H1 (cell line): Measurements from ENCODE around the gene OSBPL3. TPM values are rescaled to one million over a fixed set of nuclear protein-coding genes. Genes with fewer than 3 reads are reported as not detected.

Experiments used
- CTCF ChIA-PET: fragments of 300-600 bp; sonication (Branson Sonifier 250); formaldehyde crosslinking; loops from one replicate; lab custom pipeline; 2021; ENCODE audit not compliant: partially characterized antibody; lab: Charles Lee
- POLR2A ChIA-PET: fragments of 300-600 bp; sonication (Branson Sonifier 250); formaldehyde crosslinking; loops from one replicate; lab custom pipeline; 2021; ENCODE audit warnings: inconsistent platforms; ENCODE audit not compliant: partially characterized antibody; lab: Charles Lee
- DNase-seq, 2 experiments: peaks; one replicate each; pipeline versions ENCODE4 v3.0.0 to v3.0.0-alpha.2; 2010 to 2022; ENCODE audit warnings: low spot score in 2 of 2, low read depth in 1 of 2, mixed read lengths in 1 of 2
- FAIRE-seq: peaks from 2 replicates; lab custom pipeline; 2011; peaks lifted over from hg19 to GRCh38; lab: Jason Lieb, UNC
- H2AFZ ChIP-seq: 2 replicates; pipeline ENCODE4 v1.8.1; 2012; ENCODE audit warnings: low read length, inconsistent platforms
- H2AK5ac ChIP-seq: 2 replicates; pipeline ENCODE4 v1.6.1; 2013; ENCODE audit warnings: low read depth, low read length
- H2BK120ac ChIP-seq: replicated peaks from 2 replicates; pipeline ENCODE3; 2013; ENCODE audit warnings: low read depth, low read length, inconsistent platforms
- H2BK12ac ChIP-seq: 2 replicates; pipeline ENCODE4 v1.6.1; 2013; ENCODE audit warnings: low read depth, low read length
- H2BK15ac ChIP-seq: 2 replicates; pipeline ENCODE4 v1.6.1; 2013; ENCODE audit warnings: low read length
- H2BK20ac ChIP-seq: 2 replicates; pipeline ENCODE4 v1.6.1; 2013; ENCODE audit warnings: low read length
- H2BK5ac ChIP-seq: 2 replicates; pipeline ENCODE4 v1.6.1; 2013; ENCODE audit warnings: low read depth, low read length
- H3K14ac ChIP-seq: 2 replicates; pipeline ENCODE4 v1.6.1; 2013; ENCODE audit warnings: inconsistent platforms; ENCODE audit not compliant: insufficient read length
- H3K18ac ChIP-seq: 2 replicates; pipeline ENCODE4 v1.6.1; 2013; ENCODE audit warnings: low read length; ENCODE audit errors: extremely low read depth
- H3K23ac ChIP-seq: 2 replicates; pipeline ENCODE4 v1.6.1; 2013; ENCODE audit warnings: inconsistent platforms; ENCODE audit not compliant: insufficient read length
- H3K23me2 ChIP-seq: 2 replicates; pipeline ENCODE4 v1.6.1; 2013; ENCODE audit warnings: low read depth, low read length
- H3K27ac ChIP-seq: 2 replicates; pipeline ENCODE4 v1.6.1; 2011; ENCODE audit warnings: low read depth, low read length, inconsistent platforms
- H3K27me3 ChIP-seq, 4 experiments: replicated peaks in 1 of 4; 1 replicate in 1 of 4; 2 replicates in 3 of 4; pipeline versions ENCODE4 v1.6.1 to v1.8.1; 2011 to 2013; ENCODE audit warnings: low read length in 3 of 4, mild to moderate bottlenecking in 3 of 4, inconsistent platforms in 2 of 4, mixed read lengths in 2 of 4, moderate library complexity in 1 of 4; ENCODE audit not compliant: control insufficient read depth in 3 of 4, insufficient read depth in 3 of 4; ENCODE audit errors: extremely low read depth in 1 of 4
- H3K36me3 ChIP-seq, 4 experiments: 2 replicates each; pipeline versions ENCODE4 v1.6.1 to v1.8.1; 2011 to 2013; ENCODE audit warnings: mild to moderate bottlenecking in 4 of 4, low read length in 3 of 4, moderate library complexity in 2 of 4, control low read depth in 1 of 4, inconsistent platforms in 1 of 4; ENCODE audit not compliant: insufficient read depth in 4 of 4, control insufficient read depth in 2 of 4
- H3K4ac ChIP-seq: replicated peaks from 2 replicates; pipeline ENCODE3; 2013; ENCODE audit warnings: low read length, low read depth, mixed read lengths, inconsistent platforms; ENCODE audit not compliant: insufficient read length
- H3K4me1 ChIP-seq, 4 experiments: replicated peaks in 1 of 4; 1 replicate in 1 of 4; 2 replicates in 3 of 4; pipeline versions ENCODE4 v1.6.1 to v1.8.1; 2011 to 2013; ENCODE audit warnings: low read length in 3 of 4, inconsistent platforms in 2 of 4, mixed read lengths in 1 of 4; ENCODE audit not compliant: insufficient read depth in 4 of 4, control insufficient read depth in 3 of 4
- H3K4me2 ChIP-seq, 2 experiments: 2 replicates each; pipeline versions ENCODE4 v1.6.1 to v1.8.1; 2011 to 2013; ENCODE audit warnings: low read depth in 2 of 2, low read length in 2 of 2, control low read depth in 1 of 2, inconsistent platforms in 1 of 2, mild to moderate bottlenecking in 1 of 2; ENCODE audit not compliant: insufficient read depth in 1 of 2
- H3K4me3 ChIP-seq, 4 experiments: fragments of 200-600, 300-600 bp in 1 of 4; sonication (generic), shearing (Covaris generic), sonication (Bioruptor Twin) in 1 of 4; 2 replicates each; pipeline versions ENCODE4 v1.5.1 to v1.8.1; 2011 to 2016; ENCODE audit warnings: low read length in 4 of 4, low read depth in 3 of 4, control low read depth in 2 of 4, inconsistent platforms in 2 of 4, mild to moderate bottlenecking in 2 of 4, mixed read lengths in 1 of 4, moderate library complexity in 1 of 4; ENCODE audit not compliant: insufficient read depth in 2 of 4; ENCODE audit errors: extremely low read depth in 1 of 4
- H3K56ac ChIP-seq: replicated peaks from 2 replicates; pipeline ENCODE3; 2013; ENCODE audit warnings: low read depth, mild to moderate bottlenecking, mixed read lengths, low read length, inconsistent platforms; ENCODE audit not compliant: insufficient read length
- H3K79me1 ChIP-seq: 2 replicates; pipeline ENCODE4 v1.6.1; 2013; ENCODE audit warnings: low read depth, low read length, control low read depth
- H3K79me2 ChIP-seq, 2 experiments: 2 replicates each; pipeline versions ENCODE4 v1.6.1 to v1.8.1; 2012 to 2013; ENCODE audit warnings: low read length in 2 of 2, mild to moderate bottlenecking in 2 of 2, inconsistent platforms in 1 of 2; ENCODE audit not compliant: insufficient read depth in 2 of 2, control insufficient read depth in 1 of 2
- H3K9ac ChIP-seq, 4 experiments: replicated peaks in 1 of 4; 1 replicate in 1 of 4; 2 replicates in 3 of 4; pipeline versions ENCODE4 v1.6.1 to v1.8.1; 2011 to 2013; ENCODE audit warnings: low read depth in 3 of 4, low read length in 3 of 4, control low read depth in 2 of 4, mild to moderate bottlenecking in 2 of 4, moderate library complexity in 2 of 4, inconsistent platforms in 1 of 4; ENCODE audit errors: extremely low read depth in 1 of 4
- H3K9me3 ChIP-seq, 2 experiments: 2 replicates each; pipeline versions ENCODE4 v1.6.1 to v1.8.1; 2012 to 2013; ENCODE audit warnings: mild to moderate bottlenecking in 2 of 2, moderate library complexity in 2 of 2, control low read depth in 1 of 2, inconsistent platforms in 1 of 2, low read depth in 1 of 2, low read length in 1 of 2, mixed read lengths in 1 of 2; ENCODE audit not compliant: insufficient read depth in 2 of 2
- H4K20me1 ChIP-seq, 2 experiments: replicated peaks in 1 of 2; 2 replicates each; pipeline versions ENCODE3 to v1.8.1; 2011 to 2013; ENCODE audit warnings: inconsistent platforms in 2 of 2, low read length in 2 of 2, mild to moderate bottlenecking in 1 of 2; ENCODE audit not compliant: insufficient read depth in 2 of 2, control insufficient read depth in 1 of 2
- H4K5ac ChIP-seq: 2 replicates; pipeline ENCODE4 v1.6.1; 2013; ENCODE audit warnings: low read length, low read depth, mixed read lengths, inconsistent platforms; ENCODE audit not compliant: insufficient read length
- H4K8ac ChIP-seq: 2 replicates; pipeline ENCODE4 v1.8.0; 2013; ENCODE audit warnings: mild to moderate bottlenecking, moderate library complexity, low read length, inconsistent platforms; ENCODE audit not compliant: insufficient read depth; ENCODE audit errors: extremely low read depth
- H4K91ac ChIP-seq: replicated peaks from 2 replicates; pipeline ENCODE3; 2013; ENCODE audit warnings: low read length, mixed read lengths, inconsistent platforms; ENCODE audit not compliant: insufficient read length
- CHD2 ChIP-seq: IDR thresholded peaks from 2 replicates; pipeline ENCODE4 v1.6.1; 2012; ENCODE audit warnings: low read length, improper control_type of control experiment
- HDAC2 ChIP-seq, 2 experiments: fragments of 300-600 bp in 1 of 2; sonication (generic) in 1 of 2; IDR thresholded peaks; 2 replicates each; pipeline ENCODE4 v1.6.1; 2011 to 2012; ENCODE audit warnings: low read depth in 2 of 2, low read length in 2 of 2, mild to moderate bottlenecking in 2 of 2, moderate library complexity in 2 of 2, borderline replicate concordance in 1 of 2, inconsistent platforms in 1 of 2
- PHF8 ChIP-seq: fragments of 200-600 bp; sonication (generic); conservative IDR thresholded peaks from 2 replicates; pipeline ENCODE4 v1.7.1; 2012; ENCODE audit warnings: low read depth, mild to moderate bottlenecking, inconsistent platforms, low read length, moderate library complexity
- RFX5 ChIP-seq: IDR thresholded peaks from 2 replicates; pipeline ENCODE4 v1.6.1; 2011; ENCODE audit warnings: low read depth, low read length, improper control_type of control experiment, borderline replicate concordance
- SIRT6 ChIP-seq: IDR thresholded peaks from one replicate; pipeline ENCODE4 v1.7.1; 2012; ENCODE audit warnings: low read length, inconsistent platforms
- SP2 ChIP-seq: IDR thresholded peaks from 2 replicates; pipeline ENCODE4 v1.6.1; 2012; ENCODE audit warnings: mild to moderate bottlenecking, low read length, inconsistent platforms
- ZNF274 ChIP-seq: IDR thresholded peaks from 2 replicates; pipeline ENCODE4 v1.7.0; 2012; ENCODE audit warnings: low read length, borderline replicate concordance; ENCODE audit errors: extremely low read depth
- WGBS, 2 experiments: shearing (Covaris generic) in 1 of 2; methylation state at CpG; one replicate each; pipeline versions ENCODE4 v1.1.6 to v1.1.7; 2013 to 2015; ENCODE audit warnings: low lambda C conversion rate in 2 of 2, mixed read lengths in 2 of 2, inconsistent platforms in 1 of 2, low coverage in 1 of 2, missing lambda C conversion rate in 1 of 2; ENCODE audit not compliant: insufficient replicate concordance in 2 of 2, insufficient coverage in 1 of 2, insufficient read length in 1 of 2; ENCODE audit errors: extremely low coverage in 1 of 2, missing lambda C conversion rate in 1 of 2; 5-methylcytosine and 5-hydroxymethylcytosine counted together
- polyA plus RNA-seq, 7 experiments: library from polyadenylated mRNA; depleted of rRNA in 3 of 7; stranded (reverse) in 5 of 7; unstranded in 2 of 7; fragments of >200 nt in 5 of 7; fragments of 200-250 nt in 2 of 7; gene quantifications; 1 replicate in 5 of 7; 2 replicates in 1 of 7; 4 replicates in 1 of 7; pipeline versions ENCODE4 v1.2.1 to v1.2.3, GENCODE V29; 2011 to 2013; ENCODE audit warnings: missing spikeins in 2 of 7, mixed read lengths in 2 of 7
- total RNA-seq: library from RNA; stranded (reverse); fragmentation: NEBNext Ultra II Directional; extraction: Animal tissue kit (Norgen Biotek cat#: 25700); gene quantifications from 2 replicates; pipeline ENCODE4 v1.2.1, GENCODE V29; 2021
- TF ChIP-seq, protein P1 (sequence below): IDR thresholded peaks from 2 replicates; pipeline ENCODE4 v1.6.1; 2012; ENCODE audit warnings: low read length, inconsistent platforms
- TF ChIP-seq, protein P2 (sequence below): IDR thresholded peaks from 2 replicates; pipeline ENCODE4 v1.6.1; 2012; ENCODE audit warnings: inconsistent platforms

Gene OSBPL3
- total and polyA plus RNA-seq, 2 of the 8 experiments (the other 6 are each of a cell fraction or from before 2014, with no cell fraction given): 2.8 to 13.9 TPM

DNA sequence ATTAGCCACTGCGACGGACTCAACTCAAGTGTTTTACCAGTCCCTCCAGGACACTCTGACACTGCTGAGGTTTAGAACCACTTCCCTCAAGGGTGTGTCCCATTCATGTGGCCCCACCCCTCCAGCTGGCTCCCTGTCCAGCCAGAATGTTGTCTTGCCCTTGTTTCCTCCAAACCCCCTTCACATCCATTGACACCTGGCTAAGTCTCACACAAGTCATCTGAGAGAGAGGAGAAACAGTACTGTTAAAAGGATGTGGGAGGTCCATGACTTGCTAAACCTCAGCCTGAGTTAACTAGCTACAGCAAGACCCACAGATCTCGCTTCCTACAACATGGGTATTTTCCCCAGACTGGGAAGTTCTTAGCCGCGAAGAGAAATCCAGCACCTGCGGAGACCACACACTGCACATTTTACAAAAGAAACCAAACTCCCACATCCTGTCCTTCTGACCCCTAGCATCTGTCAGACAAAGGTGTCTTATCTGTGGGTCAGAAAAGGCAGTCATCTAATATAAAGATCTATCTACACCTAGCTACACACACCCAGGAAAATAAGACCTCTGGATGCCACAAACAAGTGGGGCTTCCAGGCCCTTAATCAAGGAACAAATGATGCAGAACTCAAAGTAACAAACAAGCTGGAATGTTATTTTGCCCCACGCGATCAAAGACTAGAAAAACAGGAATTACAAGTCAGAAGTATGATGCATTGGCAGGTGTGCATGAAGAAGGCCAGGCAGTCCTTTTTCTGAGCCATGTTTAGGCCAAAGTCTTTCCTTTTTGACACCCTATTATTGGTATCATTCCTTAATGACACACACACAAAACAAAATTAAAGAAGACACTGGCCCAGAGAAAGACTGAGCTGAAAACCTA lies 13.9 kb downstream of the OSBPL3 start:
- H4K8ac ChIP-seq: no peak overlapping the region
- no peaks in the 10 kb centered on the region for H3K36me3 ChIP-seq
- H3K27ac ChIP-seq: no peak overlapping the region
- no peaks in the 10 kb centered on the region for H3K9me3 ChIP-seq
- no peak overlapping the region for H4K91ac ChIP-seq
- FAIRE-seq: no peak
- H3K4me3 ChIP-seq: no peak overlapping the region
- CTCF ChIA-PET: interaction anchor here (0.6 to 1.6 kb wide), 9 partner anchors 10 to 153 kb away, joined by 3 to 9 read pairs (median 3); partner anchors contain the start of gene OSBPL3
- no peak overlapping the region for H3K4me2 ChIP-seq
- H3K23ac ChIP-seq: no peak overlapping the region
- no peaks in the 10 kb centered on the region for H3K27me3 ChIP-seq
- no peak overlapping the region for H4K5ac ChIP-seq
- no peak overlapping the region for H3K4ac ChIP-seq
- no peaks in the 10 kb centered on the region; the same call in 1 of the 2 replicates for H3K23me2 ChIP-seq
- H3K18ac ChIP-seq: no peak overlapping the region; the same call in 1 of the 2 replicates
- no peak overlapping the region for H2BK5ac ChIP-seq
- DNase-seq: no peak
- no peak overlapping the region for H3K56ac ChIP-seq
- POLR2A ChIA-PET: interaction anchor here (0.9 to 1.4 kb wide), 2 partner anchors 13 to 19 kb away, joined by 3 to 7 read pairs; no protein-coding TSS in a partner anchor
- H2AK5ac ChIP-seq: no peak overlapping the region
- peaks cover 0 to 31% of the 10 kb centered on the region in 2 experiments; a peak in 1 of 4 replicates for H3K79me2 ChIP-seq
- WGBS, 2 experiments: 83% methylated on average over 8 of the region's 8 CpGs; no CpG with 5 or more reads in 1 of the 2 experiments
- H2AFZ ChIP-seq: no peak overlapping the region
- H3K4me1 ChIP-seq: peaks cover 0 to 7% (median under 1%) of the 10 kb centered on the region in 4 experiments; a peak in 3 of 7 replicates
- peaks cover 2% of the 10 kb centered on the region; the same call in 1 of the 2 replicates for H3K79me1 ChIP-seq
- H2BK12ac ChIP-seq: no peak overlapping the region
- no peak overlapping the region for H2BK120ac ChIP-seq
- peaks cover 0 to 2% of the 10 kb centered on the region in 2 experiments for H4K20me1 ChIP-seq
- no peak overlapping the region for H2BK15ac ChIP-seq
- no peak overlapping the region for H3K14ac ChIP-seq
- no peak overlapping the region; a peak in 1 of 7 replicates for H3K9ac ChIP-seq
- H2BK20ac ChIP-seq: peak overlapping the region; percentile 23
- no peak for TF ChIP-seq RFX5
- TF ChIP-seq, protein P1, sequence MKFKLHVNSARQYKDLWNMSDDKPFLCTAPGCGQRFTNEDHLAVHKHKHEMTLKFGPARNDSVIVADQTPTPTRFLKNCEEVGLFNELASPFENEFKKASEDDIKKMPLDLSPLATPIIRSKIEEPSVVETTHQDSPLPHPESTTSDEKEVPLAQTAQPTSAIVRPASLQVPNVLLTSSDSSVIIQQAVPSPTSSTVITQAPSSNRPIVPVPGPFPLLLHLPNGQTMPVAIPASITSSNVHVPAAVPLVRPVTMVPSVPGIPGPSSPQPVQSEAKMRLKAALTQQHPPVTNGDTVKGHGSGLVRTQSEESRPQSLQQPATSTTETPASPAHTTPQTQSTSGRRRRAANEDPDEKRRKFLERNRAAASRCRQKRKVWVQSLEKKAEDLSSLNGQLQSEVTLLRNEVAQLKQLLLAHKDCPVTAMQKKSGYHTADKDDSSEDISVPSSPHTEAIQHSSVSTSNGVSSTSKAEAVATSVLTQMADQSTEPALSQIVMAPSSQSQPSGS: no peak
- TF ChIP-seq PHF8: no peak
- no peak for TF ChIP-seq SP2
- no peak for TF ChIP-seq SIRT6
- TF ChIP-seq CHD2: no peak
- TF ChIP-seq, protein P2, sequence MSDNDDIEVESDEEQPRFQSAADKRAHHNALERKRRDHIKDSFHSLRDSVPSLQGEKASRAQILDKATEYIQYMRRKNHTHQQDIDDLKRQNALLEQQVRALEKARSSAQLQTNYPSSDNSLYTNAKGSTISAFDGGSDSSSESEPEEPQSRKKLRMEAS: no peak
- no peak for TF ChIP-seq HDAC2 (IDR thresholded peaks at IDR 0.05; ENCODE audit: borderline replicate concordance in 1 of 2, low read depth in 2 of 2, low read length in 2 of 2)
- no peak for TF ChIP-seq ZNF274
